Colonic mucosa (tissue), 4 donors: Measurements from ENCODE around the gene PIM3. TPM values are rescaled to one million over a fixed set of nuclear protein-coding genes. Genes with fewer than 3 reads are reported as not detected.

Experiments
- DNase-seq: peaks from one replicate; pipeline ENCODE4 v3.0.0-alpha.2; 2020
- H3K27ac ChIP-seq: fragments of 200-600 bp; one replicate; pipeline ENCODE4 v1.8.0; 2021
- H3K27me3 ChIP-seq: fragments of 200-600 bp; one replicate; pipeline ENCODE4 v1.8.0; 2021
- H3K36me3 ChIP-seq: fragments of 200-600 bp; one replicate; pipeline ENCODE4 v1.8.0; 2021
- H3K4me1 ChIP-seq: fragments of 200-600 bp; one replicate; pipeline ENCODE4 v1.8.0; 2021; ENCODE audit warnings: mild to moderate bottlenecking
- H3K4me3 ChIP-seq: fragments of 200-600 bp; one replicate; pipeline ENCODE4 v1.8.0; 2021
- H3K9ac ChIP-seq, 2 donors: one replicate each; pipeline ENCODE4 v1.7.0; 2013; ENCODE audit warnings: control low read depth in 2 of 2, low read depth in 2 of 2, low read length in 2 of 2
- H3K9me3 ChIP-seq: fragments of 200-600 bp; one replicate; pipeline ENCODE4 v1.8.0; 2021
- intact Hi-C: fragments of 100-400 bp; cut with DNase I; formaldehyde crosslinking; loops from one replicate; pipeline ENCODE4 v1.14.1; 2022
- total RNA-seq, 2 donors: library from RNA; stranded (reverse); fragmentation: NEBNext Ultra II Directional in 1 of 2; extraction: Animal tissue kit (Norgen Biotek cat#: 25700) in 1 of 2; gene quantifications; one replicate each; pipeline ENCODE4 v1.2.1, GENCODE V29; 2021
- TF ChIP-seq, protein P1 (sequence below): fragments of 200-600 bp; IDR thresholded peaks from one replicate; pipeline ENCODE4 v1.8.0; 2022; ENCODE audit warnings: antibody characterized with exemption, mild to moderate bottlenecking
- donor health status: healthy.
- donor health status: DM: no; HTN: no; CAD: no.
- donor health status: DM: no; HTN: no; CAD: no.

The PIM3 gene
- total RNA-seq, 2 donors from 2014 or later: 65.6 to 74.4 TPM

DNA sequence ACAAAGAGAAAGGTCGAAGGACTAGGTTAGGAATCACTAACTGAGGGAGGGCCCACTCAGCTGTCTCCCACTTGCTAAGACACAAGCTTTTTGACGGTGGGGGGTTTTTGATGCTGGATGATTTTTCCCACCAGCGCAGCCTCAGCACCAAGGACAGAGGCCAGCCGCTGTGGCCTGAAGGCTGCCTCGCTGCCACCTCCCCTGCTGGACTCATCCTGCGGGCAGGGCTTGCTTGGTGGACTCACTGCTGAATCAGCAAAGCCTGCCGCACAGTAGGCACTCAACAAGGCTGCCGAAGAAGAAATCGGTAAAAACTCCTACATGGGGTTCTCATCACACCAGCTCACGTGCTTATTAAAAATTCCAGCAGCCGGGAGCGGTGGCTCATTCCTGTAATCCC is 45.0 kb upstream of the PIM3 start:
- no peaks in the 10 kb centered on the region for H3K36me3 ChIP-seq
- H3K4me3 ChIP-seq: no peak overlapping the region
- H3K9me3 ChIP-seq: no peaks in the 10 kb centered on the region
- no peak for DNase-seq
- intact Hi-C loops: no loop called here
- H3K4me1 ChIP-seq: no peaks in the 10 kb centered on the region
- no peak overlapping the region for H3K27ac ChIP-seq
- no peak overlapping the region for H3K9ac ChIP-seq
- H3K27me3 ChIP-seq: no peaks in the 10 kb centered on the region
- TF ChIP-seq, protein P1, sequence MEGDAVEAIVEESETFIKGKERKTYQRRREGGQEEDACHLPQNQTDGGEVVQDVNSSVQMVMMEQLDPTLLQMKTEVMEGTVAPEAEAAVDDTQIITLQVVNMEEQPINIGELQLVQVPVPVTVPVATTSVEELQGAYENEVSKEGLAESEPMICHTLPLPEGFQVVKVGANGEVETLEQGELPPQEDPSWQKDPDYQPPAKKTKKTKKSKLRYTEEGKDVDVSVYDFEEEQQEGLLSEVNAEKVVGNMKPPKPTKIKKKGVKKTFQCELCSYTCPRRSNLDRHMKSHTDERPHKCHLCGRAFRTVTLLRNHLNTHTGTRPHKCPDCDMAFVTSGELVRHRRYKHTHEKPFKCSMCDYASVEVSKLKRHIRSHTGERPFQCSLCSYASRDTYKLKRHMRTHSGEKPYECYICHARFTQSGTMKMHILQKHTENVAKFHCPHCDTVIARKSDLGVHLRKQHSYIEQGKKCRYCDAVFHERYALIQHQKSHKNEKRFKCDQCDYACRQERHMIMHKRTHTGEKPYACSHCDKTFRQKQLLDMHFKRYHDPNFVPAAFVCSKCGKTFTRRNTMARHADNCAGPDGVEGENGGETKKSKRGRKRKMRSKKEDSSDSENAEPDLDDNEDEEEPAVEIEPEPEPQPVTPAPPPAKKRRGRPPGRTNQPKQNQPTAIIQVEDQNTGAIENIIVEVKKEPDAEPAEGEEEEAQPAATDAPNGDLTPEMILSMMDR: no peak

GRCh38 chr22:49916831-49917230 is 43.7 kb upstream of the PIM3 start:
- intact Hi-C loops: no loop called here
- no peaks in the 10 kb centered on the region for H3K4me1 ChIP-seq
- H3K27me3 ChIP-seq: no peaks in the 10 kb centered on the region
- no peak overlapping the region for H3K27ac ChIP-seq
- TF ChIP-seq, protein P1: no peak
- H3K4me3 ChIP-seq: no peak overlapping the region
- H3K9ac ChIP-seq: peak overlapping the region in 1 of 2 donors; percentile 21
- no peaks in the 10 kb centered on the region for H3K9me3 ChIP-seq
- no peaks in the 10 kb centered on the region for H3K36me3 ChIP-seq
- no peak for DNase-seq

- peak within 1 kb of the TSS; percentile 81 to 92 for H3K9ac ChIP-seq
- TF ChIP-seq, protein P1: no peak
- peak; percentile 98 for DNase-seq
- H3K4me3 ChIP-seq: peak within 1 kb of the TSS; percentile 94
- intact Hi-C loops: no loop called here
- H3K4me1 ChIP-seq: no peaks in the 10 kb centered on the region
- peak within 1 kb of the TSS; percentile 91 for H3K27ac ChIP-seq
- no peaks in the 10 kb centered on the region for H3K36me3 ChIP-seq
- no peaks in the 10 kb centered on the region for H3K9me3 ChIP-seq
- H3K27me3 ChIP-seq: no peaks in the 10 kb centered on the region
These were observed 42.3 kb upstream of the PIM3 start, which contains the start of the genes ALG12 and CRELD2 for GRCh38 chr22:49917974-49918910. TSS of gene ALG12 (minus strand) at chr22:49918438. CDS start at chr22:49913765, 4,673 bp downstream. TSS of gene CRELD2 (plus strand) at chr22:49918634. CDS start at chr22:49918770, 136 bp downstream.

GRCh38 chr22:49918911-49919881 is 41.4 kb upstream of the PIM3 start:
- intact Hi-C loops: no loop called here
- DNase-seq: no peak
- no peaks in the 10 kb centered on the region for H3K36me3 ChIP-seq

More at GRCh38 chr22:49918911-49919881, 41.4 kb upstream of the PIM3 start:
- Histone ChIP-seq H3K9me3 (no peaks in the 10 kb centered on the region), H3K4me3 (peak overlapping the region; percentile 94), H3K9ac (peak overlapping the region; percentile 63 to 90), H3K27ac (no peak overlapping the region), H3K27me3 (no peaks in the 10 kb centered on the region), H3K4me1 (no peaks in the 10 kb centered on the region)
- TF ChIP-seq, protein P1: no peak
